Measurements from ENCODE around the gene MCOLN3.

The MCOLN3 gene

DNA sequence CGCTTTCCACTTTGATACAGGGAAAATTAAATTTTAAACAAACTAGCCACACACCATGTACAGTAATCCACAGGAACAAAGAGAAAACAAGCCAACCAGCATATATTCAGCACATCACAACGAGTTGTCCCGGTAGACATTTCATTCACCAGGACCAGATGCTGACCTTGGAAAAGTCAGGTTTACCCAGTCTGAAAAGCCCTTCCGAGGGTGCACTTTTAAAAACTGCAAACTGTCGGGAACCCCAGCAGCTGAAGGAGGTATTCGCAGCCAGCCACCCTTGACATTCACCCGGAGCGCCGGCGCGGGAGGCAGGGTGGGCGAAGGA lies 1.2 kb downstream of the MCOLN3 start:
- H3K9me2 ChIP-seq (replicated peaks; ENCODE audit: control insufficient read depth, low read length) = no peaks in the 10 kb centered on the region
- H3K9me3 ChIP-seq (ENCODE audit: control insufficient read depth, insufficient read depth, low read length) = no peaks in the 10 kb centered on the region
- no peaks in the 10 kb centered on the region for H3K36me3 ChIP-seq (ENCODE audit: control insufficient read depth, low read length)
- H3K79me2 ChIP-seq (ENCODE audit: control insufficient read depth, low read length) = no peaks in the 10 kb centered on the region
- H3K27me3 ChIP-seq (ENCODE audit: control insufficient read depth, low read length) = peaks cover 65% of the 10 kb centered on the region
- H3K27ac ChIP-seq (ENCODE audit: low read depth, low read length) = no peak overlapping the region
- no peaks in the 10 kb centered on the region for H4K20me1 ChIP-seq (ENCODE audit: control insufficient read depth, insufficient read depth, low read depth, low read length)
- TF ChIP-seq EZH2phosphoT487 (IDR thresholded peaks at IDR 0.05; ENCODE audit: borderline replicate concordance, low read length) = no peak
- TF ChIP-seq, protein P1, sequence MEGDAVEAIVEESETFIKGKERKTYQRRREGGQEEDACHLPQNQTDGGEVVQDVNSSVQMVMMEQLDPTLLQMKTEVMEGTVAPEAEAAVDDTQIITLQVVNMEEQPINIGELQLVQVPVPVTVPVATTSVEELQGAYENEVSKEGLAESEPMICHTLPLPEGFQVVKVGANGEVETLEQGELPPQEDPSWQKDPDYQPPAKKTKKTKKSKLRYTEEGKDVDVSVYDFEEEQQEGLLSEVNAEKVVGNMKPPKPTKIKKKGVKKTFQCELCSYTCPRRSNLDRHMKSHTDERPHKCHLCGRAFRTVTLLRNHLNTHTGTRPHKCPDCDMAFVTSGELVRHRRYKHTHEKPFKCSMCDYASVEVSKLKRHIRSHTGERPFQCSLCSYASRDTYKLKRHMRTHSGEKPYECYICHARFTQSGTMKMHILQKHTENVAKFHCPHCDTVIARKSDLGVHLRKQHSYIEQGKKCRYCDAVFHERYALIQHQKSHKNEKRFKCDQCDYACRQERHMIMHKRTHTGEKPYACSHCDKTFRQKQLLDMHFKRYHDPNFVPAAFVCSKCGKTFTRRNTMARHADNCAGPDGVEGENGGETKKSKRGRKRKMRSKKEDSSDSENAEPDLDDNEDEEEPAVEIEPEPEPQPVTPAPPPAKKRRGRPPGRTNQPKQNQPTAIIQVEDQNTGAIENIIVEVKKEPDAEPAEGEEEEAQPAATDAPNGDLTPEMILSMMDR (IDR thresholded peaks at IDR 0.05; ENCODE audit: low read depth, low read length, poor library complexity, severe bottlenecking) = no peak
- H3K4me2 ChIP-seq (ENCODE audit: low read length) = no peak overlapping the region
- H3K4me1 ChIP-seq (ENCODE audit: control insufficient read depth, low read length) = peaks cover 6% of the 10 kb centered on the region
- no peaks in the 10 kb centered on the region for H3F3A ChIP-seq (ENCODE audit: control insufficient read depth, insufficient read depth)
- no peak overlapping the region for H3K4me3 ChIP-seq (ENCODE audit: low read length)

DNA sequence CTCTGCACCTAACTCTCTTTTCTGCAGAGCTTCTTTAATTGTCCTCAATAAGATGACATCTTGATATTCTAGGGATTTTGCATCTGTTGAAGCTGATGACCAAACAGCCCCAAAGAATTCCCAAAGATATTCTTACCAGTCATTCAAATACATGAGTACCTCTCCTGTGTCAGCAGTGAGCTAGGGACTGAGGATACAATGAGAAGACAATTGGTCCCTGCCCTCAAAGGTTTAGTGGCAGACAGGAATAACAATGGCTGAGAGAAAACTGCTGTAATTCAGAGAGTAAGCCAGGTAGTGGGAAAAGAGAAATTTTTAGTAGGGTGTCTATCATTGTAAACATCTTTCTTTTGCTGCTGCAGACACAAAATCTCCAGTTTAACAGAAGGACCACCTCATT lies 5.9 kb downstream of the MCOLN3 start:
- Histone ChIP-seq H4K20me1 (ENCODE audit: control insufficient read depth, insufficient read depth, low read depth, low read length) (no peaks in the 10 kb centered on the region; the same call in 1 of the 2 replicates), H3K4me1 (ENCODE audit: control insufficient read depth, low read length) (no peaks in the 10 kb centered on the region), H3K27me3 (ENCODE audit: control insufficient read depth, low read length) (peaks cover 28% of the 10 kb centered on the region), H3K36me3 (ENCODE audit: control insufficient read depth, low read length) (no peaks in the 10 kb centered on the region), H3K4me3 (ENCODE audit: low read length) (no peak overlapping the region), H3K27ac (ENCODE audit: low read depth, low read length) (no peak overlapping the region), H3K4me2 (ENCODE audit: low read length) (no peak overlapping the region), H3K79me2 (ENCODE audit: control insufficient read depth, low read length) (no peaks in the 10 kb centered on the region), H3F3A (ENCODE audit: control insufficient read depth, insufficient read depth) (no peaks in the 10 kb centered on the region), H3K9me3 (ENCODE audit: control insufficient read depth, insufficient read depth, low read length) (no peaks in the 10 kb centered on the region), H3K9me2 (replicated peaks; ENCODE audit: control insufficient read depth, low read length) (no peaks in the 10 kb centered on the region)
- TF ChIP-seq EZH2phosphoT487 (IDR thresholded peaks at IDR 0.05; ENCODE audit: borderline replicate concordance, low read length) = no peak
- TF ChIP-seq, protein P1 (IDR thresholded peaks at IDR 0.05; ENCODE audit: low read depth, low read length, poor library complexity, severe bottlenecking) = no peak

DNA sequence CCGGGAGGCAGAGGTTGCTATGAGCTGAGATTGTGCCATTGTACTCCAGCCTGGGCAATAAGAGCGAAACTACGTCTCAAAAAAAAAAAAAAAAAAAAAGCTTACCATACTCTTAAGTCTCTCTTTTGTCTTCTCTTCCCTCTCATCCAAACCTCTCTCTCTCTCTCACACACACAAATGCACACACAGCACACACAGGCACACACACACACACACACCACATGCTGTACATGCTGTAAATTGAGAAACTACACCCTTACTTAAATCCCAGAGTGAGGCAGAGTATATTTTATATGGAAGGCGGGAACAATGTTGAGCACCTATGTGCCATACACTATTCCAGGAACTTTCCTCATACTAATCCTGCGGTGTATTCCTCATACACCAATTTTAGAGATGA lies 6.5 kb downstream of the MCOLN3 start:
- no peak for TF ChIP-seq EZH2phosphoT487 (IDR thresholded peaks at IDR 0.05; ENCODE audit: borderline replicate concordance, low read length)
- TF ChIP-seq, protein P1 (IDR thresholded peaks at IDR 0.05; ENCODE audit: low read depth, low read length, poor library complexity, severe bottlenecking) = no peak
- Histone ChIP-seq H3K4me2 (ENCODE audit: low read length) (no peak overlapping the region), H3K79me2 (ENCODE audit: control insufficient read depth, low read length) (no peaks in the 10 kb centered on the region), H3K36me3 (ENCODE audit: control insufficient read depth, low read length) (no peaks in the 10 kb centered on the region), H4K20me1 (ENCODE audit: control insufficient read depth, insufficient read depth, low read depth, low read length) (no peaks in the 10 kb centered on the region; the same call in 1 of the 2 replicates), H3K4me3 (ENCODE audit: low read length) (no peak overlapping the region), H3K27me3 (ENCODE audit: control insufficient read depth, low read length) (peaks cover 21% of the 10 kb centered on the region), H3K27ac (ENCODE audit: low read depth, low read length) (no peak overlapping the region), H3F3A (ENCODE audit: control insufficient read depth, insufficient read depth) (no peaks in the 10 kb centered on the region), H3K9me2 (replicated peaks; ENCODE audit: control insufficient read depth, low read length) (no peaks in the 10 kb centered on the region), H3K9me3 (ENCODE audit: control insufficient read depth, insufficient read depth, low read length) (no peaks in the 10 kb centered on the region), H3K4me1 (ENCODE audit: control insufficient read depth, low read length) (no peaks in the 10 kb centered on the region)

DNA sequence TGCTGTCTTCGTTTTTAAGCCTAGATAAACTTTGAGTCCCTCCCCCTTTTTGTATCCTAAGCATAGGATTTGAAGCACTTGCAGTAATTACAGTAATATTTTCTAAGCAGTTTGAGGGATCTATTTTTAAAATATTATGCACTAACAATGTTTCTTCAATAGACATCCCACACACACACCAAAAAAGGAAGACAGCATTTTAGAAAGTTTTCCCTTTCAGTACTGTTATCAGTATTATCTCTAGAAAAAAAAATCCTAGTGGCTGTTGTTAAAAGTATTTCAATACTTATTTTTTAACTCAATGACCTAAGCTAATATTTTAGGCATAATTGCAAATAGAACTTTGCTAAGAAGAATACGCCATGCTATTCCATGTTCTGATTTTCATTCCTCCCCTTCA lies 15.1 kb downstream of the MCOLN3 start:
- H4K20me1 ChIP-seq (ENCODE audit: control insufficient read depth, insufficient read depth, low read depth, low read length) = no peaks in the 10 kb centered on the region
- no peaks in the 10 kb centered on the region for H3K4me1 ChIP-seq (ENCODE audit: control insufficient read depth, low read length)
- TF ChIP-seq, protein P1 (IDR thresholded peaks at IDR 0.05; ENCODE audit: low read depth, low read length, poor library complexity, severe bottlenecking) = no peak
- no peak for TF ChIP-seq EZH2phosphoT487 (IDR thresholded peaks at IDR 0.05; ENCODE audit: borderline replicate concordance, low read length)
- no peaks in the 10 kb centered on the region for H3K79me2 ChIP-seq (ENCODE audit: control insufficient read depth, low read length)
- no peaks in the 10 kb centered on the region for H3F3A ChIP-seq (ENCODE audit: control insufficient read depth, insufficient read depth)
- no peaks in the 10 kb centered on the region for H3K9me3 ChIP-seq (ENCODE audit: control insufficient read depth, insufficient read depth, low read length)
- peaks cover 3% of the 10 kb centered on the region; the same call in 1 of the 2 replicates for H3K27me3 ChIP-seq (ENCODE audit: control insufficient read depth, low read length)
- H3K36me3 ChIP-seq (ENCODE audit: control insufficient read depth, low read length) = no peaks in the 10 kb centered on the region
- H3K4me2 ChIP-seq (ENCODE audit: low read length) = no peak overlapping the region
- no peak overlapping the region for H3K27ac ChIP-seq (ENCODE audit: low read depth, low read length)
- H3K4me3 ChIP-seq (ENCODE audit: low read length) = no peak overlapping the region
- H3K9me2 ChIP-seq (replicated peaks; ENCODE audit: control insufficient read depth, low read length) = no peaks in the 10 kb centered on the region
